ENCODE measurements around the gene ZBTB22.
"Not testable (repeated sequence)": the region's sequence is repeated elsewhere in the genome, so short reads cannot be mapped to it uniquely, and the experiment has no call there.

ZBTB22 gene

GRCh38 chr6:33344701-33345697, 27.5 kb upstream of the ZBTB22 start:
- H3K36me3 ChIP-seq (ENCODE audit: insufficient read depth, low read length), result no peaks in the 10 kb centered on the region
- H3K9me3 ChIP-seq (ENCODE audit: low read length), result no peaks in the 10 kb centered on the region
- no peaks in the 10 kb centered on the region for H3K4me1 ChIP-seq (ENCODE audit: insufficient read depth, low read length)
- H2AFZ ChIP-seq (ENCODE audit: low read depth, low read length), result peak overlapping the region; percentile 52
- H3K27me3 ChIP-seq (ENCODE audit: insufficient read depth, low read length), result peaks cover 10% of the 10 kb centered on the region
- no peak overlapping the region for H3K4me3 ChIP-seq (ENCODE audit: low read length)

GRCh38 chr6:33343953-33344611, 26.5 kb upstream of the ZBTB22 start:
- Histone ChIP-seq H3K4me3 (ENCODE audit: low read length) (no peak overlapping the region), H3K4me1 (ENCODE audit: insufficient read depth, low read length) (no peaks in the 10 kb centered on the region), H2AFZ (ENCODE audit: low read depth, low read length) (no peak overlapping the region), H3K27me3 (ENCODE audit: insufficient read depth, low read length) (peaks cover 10% of the 10 kb centered on the region), H3K9me3 (ENCODE audit: low read length) (no peaks in the 10 kb centered on the region), H3K36me3 (ENCODE audit: insufficient read depth, low read length) (no peaks in the 10 kb centered on the region)

GRCh38 chr6:33343606-33343952, 26.0 kb upstream of the ZBTB22 start:
- not testable (repeated sequence) for H3K9me3 ChIP-seq (ENCODE audit: low read length)
- peaks cover 10% of the 10 kb centered on the region for H3K27me3 ChIP-seq (ENCODE audit: insufficient read depth, low read length)

GRCh38 chr6:33339193-33339592, 21.6 kb upstream of the ZBTB22 start:
- Histone ChIP-seq H3K4me1 (ENCODE audit: insufficient read depth, low read length) (no peaks in the 10 kb centered on the region), H3K4me3 (ENCODE audit: low read length) (no peak overlapping the region)

More at GRCh38 chr6:33343606-33343952, 26.0 kb upstream of the ZBTB22 start:
- not testable (repeated sequence) for H2AFZ ChIP-seq (ENCODE audit: low read depth, low read length); H3K4me1 ChIP-seq (ENCODE audit: insufficient read depth, low read length); H3K4me3 ChIP-seq (ENCODE audit: low read length); H3K36me3 ChIP-seq (ENCODE audit: insufficient read depth, low read length)

GRCh38 chr6:33336495-33336894, 19.0 kb upstream of the ZBTB22 start:
- peaks cover 2% of the 10 kb centered on the region for H3K27me3 ChIP-seq (ENCODE audit: insufficient read depth, low read length)
- no peaks in the 10 kb centered on the region for H3K4me1 ChIP-seq (ENCODE audit: insufficient read depth, low read length)
- no peaks in the 10 kb centered on the region for H3K9me3 ChIP-seq (ENCODE audit: low read length)
- no peak overlapping the region for H2AFZ ChIP-seq (ENCODE audit: low read depth, low read length)
- no peaks in the 10 kb centered on the region for H3K36me3 ChIP-seq (ENCODE audit: insufficient read depth, low read length)
- H3K4me3 ChIP-seq (ENCODE audit: low read length), result no peak overlapping the region

More at GRCh38 chr6:33339193-33339592, 21.6 kb upstream of the ZBTB22 start:
- Histone ChIP-seq H2AFZ (ENCODE audit: low read depth, low read length) (no peak overlapping the region), H3K36me3 (ENCODE audit: insufficient read depth, low read length) (no peaks in the 10 kb centered on the region), H3K9me3 (ENCODE audit: low read length) (no peaks in the 10 kb centered on the region), H3K27me3 (ENCODE audit: insufficient read depth, low read length) (peaks cover 2% of the 10 kb centered on the region)

- no peak overlapping the region for H3K4me3 ChIP-seq (ENCODE audit: low read length)
- no peaks in the 10 kb centered on the region for H3K4me1 ChIP-seq (ENCODE audit: insufficient read depth, low read length)
- no peaks in the 10 kb centered on the region for H3K36me3 ChIP-seq (ENCODE audit: insufficient read depth, low read length)
These were observed 18.4 kb upstream of the ZBTB22 start for GRCh38 chr6:33335916-33336315.

GRCh38 chr6:33333666-33334065, 16.1 kb upstream of the ZBTB22 start:
- no peaks in the 10 kb centered on the region for H3K9me3 ChIP-seq (ENCODE audit: low read length)
- H3K36me3 ChIP-seq (ENCODE audit: insufficient read depth, low read length), result no peaks in the 10 kb centered on the region
- no peak overlapping the region for H3K4me3 ChIP-seq (ENCODE audit: low read length)
- no peaks in the 10 kb centered on the region for H3K4me1 ChIP-seq (ENCODE audit: insufficient read depth, low read length)
- H2AFZ ChIP-seq (ENCODE audit: low read depth, low read length), result no peak overlapping the region
- peaks cover 2% of the 10 kb centered on the region for H3K27me3 ChIP-seq (ENCODE audit: insufficient read depth, low read length)

More at GRCh38 chr6:33335916-33336315, 18.4 kb upstream of the ZBTB22 start:
- no peak overlapping the region for H2AFZ ChIP-seq (ENCODE audit: low read depth, low read length)
- peaks cover 2% of the 10 kb centered on the region for H3K27me3 ChIP-seq (ENCODE audit: insufficient read depth, low read length)
- no peaks in the 10 kb centered on the region for H3K9me3 ChIP-seq (ENCODE audit: low read length)

- Histone ChIP-seq H3K27me3 (ENCODE audit: insufficient read depth, low read length) (no peaks in the 10 kb centered on the region), H3K4me1 (ENCODE audit: insufficient read depth, low read length) (no peaks in the 10 kb centered on the region), H3K9me3 (ENCODE audit: low read length) (no peaks in the 10 kb centered on the region), H3K36me3 (ENCODE audit: insufficient read depth, low read length) (no peaks in the 10 kb centered on the region), H2AFZ (ENCODE audit: low read depth, low read length) (no peak overlapping the region), H3K4me3 (ENCODE audit: low read length) (no peak overlapping the region)
These were observed 13.2 kb upstream of the ZBTB22 start for GRCh38 chr6:33330736-33331135.

- Histone ChIP-seq H3K9me3 (ENCODE audit: low read length) (no peaks in the 10 kb centered on the region), H3K36me3 (ENCODE audit: insufficient read depth, low read length) (no peaks in the 10 kb centered on the region), H2AFZ (ENCODE audit: low read depth, low read length) (no peak overlapping the region), H3K4me3 (ENCODE audit: low read length) (no peak overlapping the region), H3K4me1 (ENCODE audit: insufficient read depth, low read length) (peaks cover under 1% of the 10 kb centered on the region), H3K27me3 (ENCODE audit: insufficient read depth, low read length) (no peaks in the 10 kb centered on the region)
These were observed 11.5 kb upstream of the ZBTB22 start for GRCh38 chr6:33329058-33329457.

- H2AFZ ChIP-seq (ENCODE audit: low read depth, low read length), result peak overlapping the region; percentile 89
- peaks cover 23% of the 10 kb centered on the region for H3K36me3 ChIP-seq (ENCODE audit: insufficient read depth, low read length)
- H3K4me3 ChIP-seq (ENCODE audit: low read length), result peak overlapping the region; percentile 62
- peaks cover 34% of the 10 kb centered on the region for H3K4me1 ChIP-seq (ENCODE audit: insufficient read depth, low read length)
- no peaks in the 10 kb centered on the region for H3K27me3 ChIP-seq (ENCODE audit: insufficient read depth, low read length)
- H3K9me3 ChIP-seq (ENCODE audit: low read length), result no peaks in the 10 kb centered on the region
These were observed 6.6 kb upstream of the ZBTB22 start for GRCh38 chr6:33324125-33324524.

- Histone ChIP-seq H3K4me3 (ENCODE audit: low read length) (peak overlapping the region; percentile 62), H3K36me3 (ENCODE audit: insufficient read depth, low read length) (peaks cover 29% of the 10 kb centered on the region), H2AFZ (ENCODE audit: low read depth, low read length) (peak overlapping the region; percentile 89), H3K27me3 (ENCODE audit: insufficient read depth, low read length) (no peaks in the 10 kb centered on the region), H3K9me3 (ENCODE audit: low read length) (no peaks in the 10 kb centered on the region), H3K4me1 (ENCODE audit: insufficient read depth, low read length) (peaks cover 40% of the 10 kb centered on the region)
These were observed 6.0 kb upstream of the ZBTB22 start for GRCh38 chr6:33323623-33323948.

- Histone ChIP-seq H3K27me3 (ENCODE audit: insufficient read depth, low read length) (no peaks in the 10 kb centered on the region), H2AFZ (ENCODE audit: low read depth, low read length) (no peak overlapping the region), H3K9me3 (ENCODE audit: low read length) (no peaks in the 10 kb centered on the region), H3K4me3 (ENCODE audit: low read length) (peak overlapping the region; percentile 62), H3K4me1 (ENCODE audit: insufficient read depth, low read length) (peaks cover 49% of the 10 kb centered on the region), H3K36me3 (ENCODE audit: insufficient read depth, low read length) (peaks cover 33% of the 10 kb centered on the region)
These were observed 3.7 kb upstream of the ZBTB22 start for GRCh38 chr6:33321227-33321626.

Data from neuron (in vitro differentiated cells).